ENCODE results near the gene SCT. TPM values are rescaled to one million over a fixed set of nuclear protein-coding genes. Genes with fewer than 3 reads are reported as not detected.
"Not testable (repeated sequence)": the region's sequence is repeated elsewhere in the genome, so short reads cannot be mapped to it uniquely, and the experiment has no call there.

SCT gene
- polyA plus RNA-seq, 2 donors, result not detected

DNA sequence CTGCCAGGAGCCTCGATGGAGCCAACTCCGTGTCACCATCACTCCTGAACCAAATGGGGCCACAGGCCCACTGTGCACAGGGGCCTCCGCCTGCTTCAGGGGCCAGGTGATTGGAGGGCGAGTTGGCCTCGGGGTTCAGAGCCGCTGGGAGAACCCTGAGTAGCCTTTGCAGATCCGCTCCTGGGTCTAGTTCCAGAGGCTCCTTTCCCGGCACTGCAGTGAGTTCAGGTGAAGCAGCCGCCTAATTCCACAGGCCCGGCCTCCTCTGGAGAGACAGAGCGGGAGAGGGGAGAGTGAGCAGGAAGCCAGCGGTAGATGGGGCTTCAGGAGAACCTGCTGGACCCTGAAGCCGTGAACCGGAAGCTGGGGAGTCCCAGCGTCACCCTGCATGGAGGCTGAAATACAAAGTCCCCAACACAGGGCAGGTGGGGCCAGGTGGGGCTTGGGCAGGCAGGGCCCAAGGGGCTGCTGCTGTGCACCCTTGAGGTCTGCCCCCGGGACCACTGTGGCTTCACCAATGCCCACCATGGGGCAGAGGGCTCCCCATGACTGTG lies 32.6 kb upstream of the SCT start:
- 87 to 89% methylated on average over 16 of the region's 16 CpGs for WGBS, 2 donors
- Histone ChIP-seq H3K4me1 (ENCODE audit: control insufficient read depth in 2 of 2, insufficient read depth in 2 of 2, low read length in 1 of 2) (no peaks in the 10 kb centered on the region), H3K4me3 (ENCODE audit: low read depth in 1 of 2, low read length in 2 of 2) (no peak overlapping the region), H3K27me3 (ENCODE audit: control insufficient read depth in 1 of 2, insufficient read depth in 2 of 2, low read length in 2 of 2) (no peaks in the 10 kb centered on the region), H3K9me3 (ENCODE audit: control insufficient read depth in 2 of 2, insufficient read depth in 1 of 2, low read depth in 1 of 2, low read length in 1 of 2) (no peaks in the 10 kb centered on the region), H3K27ac (ENCODE audit: low read depth in 2 of 2, low read length in 1 of 2) (no peak overlapping the region), H3K36me3 (ENCODE audit: control insufficient read depth in 2 of 2, insufficient read depth in 2 of 2, low read length in 1 of 2) (peaks cover 0 to 31% of the 10 kb centered on the region in 2 donors)

DNA sequence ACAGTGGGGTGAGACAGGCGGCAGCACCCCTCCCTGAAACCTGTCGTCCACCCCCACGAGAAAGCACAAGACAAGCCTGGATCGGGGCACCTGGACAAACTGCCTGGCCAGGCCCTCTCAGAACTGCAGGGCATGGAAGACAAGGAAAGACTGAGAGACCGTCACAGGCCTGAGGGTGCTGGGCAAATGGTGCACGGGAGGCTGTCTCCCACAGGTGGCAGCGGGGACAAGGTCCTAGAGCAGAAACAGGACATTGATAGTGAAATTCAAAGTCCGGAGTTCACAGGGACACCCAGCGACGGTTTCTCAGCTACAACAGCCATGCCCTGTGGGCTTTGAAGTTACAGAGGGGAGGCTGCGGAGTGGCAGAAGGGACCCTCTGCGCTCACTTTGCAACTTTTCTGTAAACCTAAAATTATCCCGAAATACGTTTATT lies 30.7 kb upstream of the SCT start:
- no peaks in the 10 kb centered on the region for H3K27me3 ChIP-seq (ENCODE audit: control insufficient read depth in 1 of 2, insufficient read depth in 2 of 2, low read length in 2 of 2)
- peaks cover 0 to 31% of the 10 kb centered on the region in 2 donors for H3K36me3 ChIP-seq (ENCODE audit: control insufficient read depth in 2 of 2, insufficient read depth in 2 of 2, low read length in 1 of 2)
- 68 to 78% methylated on average over 14 of the region's 14 CpGs for WGBS, 2 donors
- no peaks in the 10 kb centered on the region for H3K4me1 ChIP-seq (ENCODE audit: control insufficient read depth in 2 of 2, insufficient read depth in 2 of 2, low read length in 1 of 2)
- no peaks in the 10 kb centered on the region for H3K9me3 ChIP-seq (ENCODE audit: control insufficient read depth in 2 of 2, insufficient read depth in 1 of 2, low read depth in 1 of 2, low read length in 1 of 2)
- H3K4me3 ChIP-seq (ENCODE audit: low read depth in 1 of 2, low read length in 2 of 2), result no peak overlapping the region
- H3K27ac ChIP-seq (ENCODE audit: low read depth in 2 of 2, low read length in 1 of 2), result no peak overlapping the region

- Histone ChIP-seq H3K4me3 (ENCODE audit: low read depth in 1 of 2, low read length in 2 of 2) (no peak overlapping the region), H3K36me3 (ENCODE audit: control insufficient read depth in 2 of 2, insufficient read depth in 2 of 2, low read length in 1 of 2) (peaks cover 0 to 31% of the 10 kb centered on the region in 2 donors), H3K27ac (ENCODE audit: low read depth in 2 of 2, low read length in 1 of 2) (no peak overlapping the region), H3K4me1 (ENCODE audit: control insufficient read depth in 2 of 2, insufficient read depth in 2 of 2, low read length in 1 of 2) (no peaks in the 10 kb centered on the region), H3K27me3 (ENCODE audit: control insufficient read depth in 1 of 2, insufficient read depth in 2 of 2, low read length in 2 of 2) (no peaks in the 10 kb centered on the region), H3K9me3 (ENCODE audit: control insufficient read depth in 2 of 2, insufficient read depth in 1 of 2, low read depth in 1 of 2, low read length in 1 of 2) (no peaks in the 10 kb centered on the region)
- WGBS, 2 donors, result 80 to 88% methylated on average over 7 of the region's 7 CpGs
Observed at GRCh38 chr11:656866-657265, 29.9 kb upstream of the SCT start.

GRCh38 chr11:656426-656825 lies 29.4 kb upstream of the SCT start:
- Histone ChIP-seq H3K27me3 (ENCODE audit: control insufficient read depth in 1 of 2, insufficient read depth in 2 of 2, low read length in 2 of 2) (no peaks in the 10 kb centered on the region), H3K27ac (ENCODE audit: low read depth in 2 of 2, low read length in 1 of 2) (no peak overlapping the region), H3K4me1 (ENCODE audit: control insufficient read depth in 2 of 2, insufficient read depth in 2 of 2, low read length in 1 of 2) (no peaks in the 10 kb centered on the region), H3K36me3 (ENCODE audit: control insufficient read depth in 2 of 2, insufficient read depth in 2 of 2, low read length in 1 of 2) (peaks cover 0 to 30% of the 10 kb centered on the region in 2 donors), H3K9me3 (ENCODE audit: control insufficient read depth in 2 of 2, insufficient read depth in 1 of 2, low read depth in 1 of 2, low read length in 1 of 2) (no peaks in the 10 kb centered on the region), H3K4me3 (ENCODE audit: low read depth in 1 of 2, low read length in 2 of 2) (no peak overlapping the region)
- 89 to 94% methylated on average over 14 of the region's 14 CpGs for WGBS, 2 donors

DNA sequence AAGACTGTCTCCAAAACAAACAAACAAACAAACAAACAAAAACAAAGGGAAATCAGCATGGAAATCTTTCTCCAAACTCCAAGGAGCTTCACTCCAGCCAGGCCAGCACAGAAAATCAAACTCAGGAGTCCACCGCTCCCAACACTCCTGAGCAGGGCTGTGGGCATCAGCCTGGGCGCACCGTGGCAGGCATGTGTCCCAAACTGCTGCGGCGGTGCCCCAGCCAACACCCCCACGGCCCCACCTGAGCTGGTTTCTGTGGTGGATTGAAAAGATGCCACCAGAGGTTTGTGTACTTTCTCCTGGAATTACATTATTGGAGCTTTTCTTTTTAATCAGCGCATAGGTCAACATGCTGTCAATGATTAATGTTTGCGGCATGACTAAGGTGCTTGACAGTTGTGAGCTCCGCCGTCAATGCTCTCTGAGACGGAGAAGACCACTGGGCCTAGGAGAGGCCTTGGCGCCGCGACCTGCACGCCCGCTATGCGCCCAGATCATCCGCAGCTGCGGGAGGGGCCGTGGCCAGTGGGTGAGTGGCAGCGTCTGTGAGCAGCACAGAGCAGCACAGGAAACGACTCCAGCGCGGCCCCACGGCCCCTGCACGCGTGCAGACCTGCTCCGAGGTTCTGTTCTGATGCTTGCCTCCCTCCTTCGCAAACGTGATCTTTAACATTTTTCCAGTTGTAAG lies 28.2 kb upstream of the SCT start:
- H3K36me3 ChIP-seq (ENCODE audit: control insufficient read depth in 2 of 2, insufficient read depth in 2 of 2, low read length in 1 of 2), result peaks cover 0 to 26% of the 10 kb centered on the region in 2 donors
- H3K9me3 ChIP-seq (ENCODE audit: control insufficient read depth in 2 of 2, insufficient read depth in 1 of 2, low read depth in 1 of 2, low read length in 1 of 2), result no peaks in the 10 kb centered on the region
- H3K27me3 ChIP-seq (ENCODE audit: control insufficient read depth in 1 of 2, insufficient read depth in 2 of 2, low read length in 2 of 2), result no peaks in the 10 kb centered on the region
- no peak overlapping the region for H3K27ac ChIP-seq (ENCODE audit: low read depth in 2 of 2, low read length in 1 of 2)
- 80 to 92% methylated on average over 30 of the region's 30 CpGs for WGBS, 2 donors
- H3K4me3 ChIP-seq (ENCODE audit: low read depth in 1 of 2, low read length in 2 of 2), result no peak overlapping the region
- H3K4me1 ChIP-seq (ENCODE audit: control insufficient read depth in 2 of 2, insufficient read depth in 2 of 2, low read length in 1 of 2), result no peaks in the 10 kb centered on the region

- peaks cover 0 to 23% of the 10 kb centered on the region in 2 donors for H3K36me3 ChIP-seq (ENCODE audit: control insufficient read depth in 2 of 2, insufficient read depth in 2 of 2, low read length in 1 of 2)
- not testable (repeated sequence) for H3K9me3 ChIP-seq (ENCODE audit: control insufficient read depth in 2 of 2, insufficient read depth in 1 of 2, low read depth in 1 of 2, low read length in 1 of 2); H3K4me1 ChIP-seq (ENCODE audit: control insufficient read depth in 2 of 2, insufficient read depth in 2 of 2, low read length in 1 of 2); H3K27ac ChIP-seq (ENCODE audit: low read depth in 2 of 2, low read length in 1 of 2); H3K27me3 ChIP-seq (ENCODE audit: control insufficient read depth in 1 of 2, insufficient read depth in 2 of 2, low read length in 2 of 2); H3K4me3 ChIP-seq (ENCODE audit: low read depth in 1 of 2, low read length in 2 of 2)
- WGBS, 2 donors, result 84 to 90% methylated on average over 12 of the region's 12 CpGs
Observed at GRCh38 chr11:654444-654843, 27.5 kb upstream of the SCT start.

GRCh38 chr11:653837-654236 lies 26.9 kb upstream of the SCT start:
- no peak overlapping the region for H3K27ac ChIP-seq (ENCODE audit: low read depth in 2 of 2, low read length in 1 of 2)
- H3K27me3 ChIP-seq (ENCODE audit: control insufficient read depth in 1 of 2, insufficient read depth in 2 of 2, low read length in 2 of 2), result no peaks in the 10 kb centered on the region

DNA sequence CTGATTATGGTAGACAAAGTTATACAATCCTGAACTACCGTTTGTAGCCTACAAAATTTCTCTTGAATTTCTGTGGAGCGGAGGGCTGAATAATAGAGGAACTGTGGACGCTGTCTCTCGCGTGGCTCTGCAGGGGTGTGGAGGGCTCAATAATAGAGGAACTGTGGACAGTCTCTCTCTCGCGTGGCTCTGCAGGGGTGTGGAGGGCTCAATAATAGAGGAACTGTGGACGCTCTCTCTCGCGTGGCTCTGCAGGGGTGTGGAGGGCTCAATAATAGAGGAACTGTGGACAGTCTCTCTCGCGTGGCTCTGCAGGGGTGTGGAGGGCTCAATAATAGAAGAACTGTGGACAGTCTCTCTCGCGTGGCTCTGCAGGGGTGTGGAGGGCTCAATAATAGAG lies 26.2 kb upstream of the SCT start:
- H3K36me3 ChIP-seq (ENCODE audit: control insufficient read depth in 2 of 2, insufficient read depth in 2 of 2, low read length in 1 of 2), result peaks cover 0 to 18% of the 10 kb centered on the region in 2 donors
- 91 to 93% methylated on average over 14 of the region's 14 CpGs for WGBS, 2 donors
- not testable (repeated sequence) for H3K4me1 ChIP-seq (ENCODE audit: control insufficient read depth in 2 of 2, insufficient read depth in 2 of 2, low read length in 1 of 2); H3K27me3 ChIP-seq (ENCODE audit: control insufficient read depth in 1 of 2, insufficient read depth in 2 of 2, low read length in 2 of 2); H3K9me3 ChIP-seq (ENCODE audit: control insufficient read depth in 2 of 2, insufficient read depth in 1 of 2, low read depth in 1 of 2, low read length in 1 of 2); H3K27ac ChIP-seq (ENCODE audit: low read depth in 2 of 2, low read length in 1 of 2); H3K4me3 ChIP-seq (ENCODE audit: low read depth in 1 of 2, low read length in 2 of 2)

More at GRCh38 chr11:653837-654236, 26.9 kb upstream of the SCT start:
- WGBS, 2 donors, result 86 to 91% methylated on average over 15 of the region's 15 CpGs
- H3K4me1 ChIP-seq (ENCODE audit: control insufficient read depth in 2 of 2, insufficient read depth in 2 of 2, low read length in 1 of 2), result no peaks in the 10 kb centered on the region
- H3K4me3 ChIP-seq (ENCODE audit: low read depth in 1 of 2, low read length in 2 of 2), result no peak overlapping the region
- H3K36me3 ChIP-seq (ENCODE audit: control insufficient read depth in 2 of 2, insufficient read depth in 2 of 2, low read length in 1 of 2), result peaks cover 0 to 21% of the 10 kb centered on the region in 2 donors
- H3K9me3 ChIP-seq (ENCODE audit: control insufficient read depth in 2 of 2, insufficient read depth in 1 of 2, low read depth in 1 of 2, low read length in 1 of 2), result no peaks in the 10 kb centered on the region

- H3K4me1 ChIP-seq (ENCODE audit: control insufficient read depth in 2 of 2, insufficient read depth in 2 of 2, low read length in 1 of 2), result no peaks in the 10 kb centered on the region
- WGBS, 2 donors, result 90 to 94% methylated on average over 10 of the region's 10 CpGs
- H3K27me3 ChIP-seq (ENCODE audit: control insufficient read depth in 1 of 2, insufficient read depth in 2 of 2, low read length in 2 of 2), result no peaks in the 10 kb centered on the region
- no peaks in the 10 kb centered on the region for H3K9me3 ChIP-seq (ENCODE audit: control insufficient read depth in 2 of 2, insufficient read depth in 1 of 2, low read depth in 1 of 2, low read length in 1 of 2)
- H3K4me3 ChIP-seq (ENCODE audit: low read depth in 1 of 2, low read length in 2 of 2), result no peak overlapping the region
- H3K27ac ChIP-seq (ENCODE audit: low read depth in 2 of 2, low read length in 1 of 2), result no peak overlapping the region
- peaks cover 0 to 15% of the 10 kb centered on the region in 2 donors for H3K36me3 ChIP-seq (ENCODE audit: control insufficient read depth in 2 of 2, insufficient read depth in 2 of 2, low read length in 1 of 2)
Observed at GRCh38 chr11:650482-650881, 23.5 kb upstream of the SCT start.

- not testable (repeated sequence) for H3K4me3 ChIP-seq (ENCODE audit: low read depth in 1 of 2, low read length in 2 of 2); H3K27ac ChIP-seq (ENCODE audit: low read depth in 2 of 2, low read length in 1 of 2); H3K9me3 ChIP-seq (ENCODE audit: control insufficient read depth in 2 of 2, insufficient read depth in 1 of 2, low read depth in 1 of 2, low read length in 1 of 2); H3K27me3 ChIP-seq (ENCODE audit: control insufficient read depth in 1 of 2, insufficient read depth in 2 of 2, low read length in 2 of 2); H3K4me1 ChIP-seq (ENCODE audit: control insufficient read depth in 2 of 2, insufficient read depth in 2 of 2, low read length in 1 of 2)
- peaks cover 3 to 14% of the 10 kb centered on the region in 2 donors for H3K36me3 ChIP-seq (ENCODE audit: control insufficient read depth in 2 of 2, insufficient read depth in 2 of 2, low read length in 1 of 2)
- 82 to 84% methylated on average over 9 to 10 of the region's 14 CpGs for WGBS, 2 donors
Observed at GRCh38 chr11:647672-648158, 20.7 kb upstream of the SCT start.
